ENCODE data around the gene TMED5. TPM values are rescaled to one million over a fixed set of nuclear protein-coding genes. Genes with fewer than 3 reads are reported as not detected.

The TMED5 gene
- polyA plus RNA-seq, 1 of the 3 experiments (the other 2 are of a cell fraction), result 24.2 TPM

DNA sequence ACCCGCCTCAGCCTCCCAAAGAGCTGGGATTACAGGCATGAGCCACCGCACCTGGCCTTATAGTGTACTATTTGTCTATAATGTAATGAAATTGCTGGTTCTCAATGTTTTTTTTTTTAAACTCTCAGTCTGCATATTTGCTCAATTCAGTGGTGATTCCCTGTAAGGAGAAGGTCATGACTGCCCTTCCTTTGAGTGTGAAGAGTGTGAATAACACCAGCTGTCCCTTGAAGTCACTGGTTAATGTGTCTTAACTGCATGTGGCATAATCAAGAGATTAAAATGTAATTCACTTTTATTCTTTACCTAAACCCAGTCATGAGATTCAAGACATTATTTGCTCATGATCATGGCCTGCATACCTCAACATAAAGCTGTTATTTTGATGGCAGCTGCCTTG, 70.6 kb downstream of the TMED5 start:
- no peaks in the 10 kb centered on the region; the same call in 1 of the 2 replicates for H4K20me1 ChIP-seq (ENCODE audit: insufficient read depth)
- DNase-seq, result no peak
- peaks cover 3 to 36% of the 10 kb centered on the region in 2 experiments for H3K36me3 ChIP-seq (replicated peaks in 1 of 2; ENCODE audit: control insufficient read depth in 1 of 2, insufficient read depth in 2 of 2, low read length in 1 of 2)
- H3K4me2 ChIP-seq, result no peak overlapping the region
- CTCF ChIA-PET, result interaction anchor here (1.0 kb wide), 1 partner anchor 16 kb away, joined by 4 read pairs; no protein-coding TSS in a partner anchor
- H3K27me3 ChIP-seq (ENCODE audit: insufficient read depth), result no peaks in the 10 kb centered on the region
- H3K9me3 ChIP-seq, result peaks cover 3% of the 10 kb centered on the region
- POLR2A ChIA-PET, result no interaction called here
- H3K4me1 ChIP-seq (ENCODE audit: control insufficient read depth in 1 of 2, insufficient read depth in 2 of 2, low read depth in 1 of 2, low read length in 1 of 2), result peaks cover 0 to 16% of the 10 kb centered on the region in 2 experiments; a peak in 2 of 4 replicates
- TF ChIP-seq, protein P1, sequence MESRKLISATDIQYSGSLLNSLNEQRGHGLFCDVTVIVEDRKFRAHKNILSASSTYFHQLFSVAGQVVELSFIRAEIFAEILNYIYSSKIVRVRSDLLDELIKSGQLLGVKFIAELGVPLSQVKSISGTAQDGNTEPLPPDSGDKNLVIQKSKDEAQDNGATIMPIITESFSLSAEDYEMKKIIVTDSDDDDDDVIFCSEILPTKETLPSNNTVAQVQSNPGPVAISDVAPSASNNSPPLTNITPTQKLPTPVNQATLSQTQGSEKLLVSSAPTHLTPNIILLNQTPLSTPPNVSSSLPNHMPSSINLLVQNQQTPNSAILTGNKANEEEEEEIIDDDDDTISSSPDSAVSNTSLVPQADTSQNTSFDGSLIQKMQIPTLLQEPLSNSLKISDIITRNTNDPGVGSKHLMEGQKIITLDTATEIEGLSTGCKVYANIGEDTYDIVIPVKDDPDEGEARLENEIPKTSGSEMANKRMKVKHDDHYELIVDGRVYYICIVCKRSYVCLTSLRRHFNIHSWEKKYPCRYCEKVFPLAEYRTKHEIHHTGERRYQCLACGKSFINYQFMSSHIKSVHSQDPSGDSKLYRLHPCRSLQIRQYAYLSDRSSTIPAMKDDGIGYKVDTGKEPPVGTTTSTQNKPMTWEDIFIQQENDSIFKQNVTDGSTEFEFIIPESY (IDR thresholded peaks at IDR 0.05; ENCODE audit: borderline replicate concordance, low read depth), result no peak
- TF ChIP-seq GATA2 (CRISPR knock-in tag; IDR thresholded peaks at IDR 0.05), result no peak
- TF ChIP-seq, protein P2, sequence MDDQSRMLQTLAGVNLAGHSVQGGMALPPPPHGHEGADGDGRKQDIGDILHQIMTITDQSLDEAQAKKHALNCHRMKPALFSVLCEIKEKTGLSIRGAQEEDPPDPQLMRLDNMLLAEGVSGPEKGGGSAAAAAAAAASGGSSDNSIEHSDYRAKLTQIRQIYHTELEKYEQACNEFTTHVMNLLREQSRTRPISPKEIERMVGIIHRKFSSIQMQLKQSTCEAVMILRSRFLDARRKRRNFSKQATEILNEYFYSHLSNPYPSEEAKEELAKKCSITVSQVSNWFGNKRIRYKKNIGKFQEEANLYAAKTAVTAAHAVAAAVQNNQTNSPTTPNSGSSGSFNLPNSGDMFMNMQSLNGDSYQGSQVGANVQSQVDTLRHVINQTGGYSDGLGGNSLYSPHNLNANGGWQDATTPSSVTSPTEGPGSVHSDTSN (IDR thresholded peaks at IDR 0.05), result no peak
- no peak for TF ChIP-seq RXRA (IDR thresholded peaks at IDR 0.05; ENCODE audit: borderline replicate concordance, low read depth)
- TF ChIP-seq POLR2AphosphoS5 (IDR thresholded peaks at IDR 0.05; ENCODE audit: low read depth, low read length), result no peak
- no peak for TF ChIP-seq ELF1 (IDR thresholded peaks at IDR 0.05)
- TF ChIP-seq YY1 (IDR thresholded peaks at IDR 0.05; ENCODE audit: low read depth), result no peak
- TF ChIP-seq SIN3A (IDR thresholded peaks at IDR 0.05; ENCODE audit: borderline replicate concordance, low read depth, low read length), result no peak
- no peak for TF ChIP-seq FOSL2 (IDR thresholded peaks at IDR 0.05; ENCODE audit: borderline replicate concordance, low read depth)
- TF ChIP-seq MXI1 (IDR thresholded peaks at IDR 0.05; ENCODE audit: low read depth, low read length), result no peak
- no peak for TF ChIP-seq CHD2 (IDR thresholded peaks at IDR 0.05; ENCODE audit: low read length, partially characterized antibody)
- peaks cover 4% of the 10 kb centered on the region for H3F3A ChIP-seq (replicated peaks; ENCODE audit: insufficient read depth)
- no peak overlapping the region for H3K4me3 ChIP-seq (ENCODE audit: low read depth in 2 of 2, low read length in 1 of 2)
- H3K9me2 ChIP-seq, result no peaks in the 10 kb centered on the region
- H3K27ac ChIP-seq (ENCODE audit: low read depth in 2 of 2, low read length in 1 of 2), result no peak overlapping the region
- H3K79me2 ChIP-seq (ENCODE audit: insufficient read depth), result peaks cover 100% of the 10 kb centered on the region
- no peak overlapping the region for H2AFZ ChIP-seq (ENCODE audit: low read depth)
- H3K9ac ChIP-seq, result no peak overlapping the region
- 100% methylated on average over 2 of the region's 2 CpGs for WGBS (ENCODE audit: low lambda C conversion rate)

DNA sequence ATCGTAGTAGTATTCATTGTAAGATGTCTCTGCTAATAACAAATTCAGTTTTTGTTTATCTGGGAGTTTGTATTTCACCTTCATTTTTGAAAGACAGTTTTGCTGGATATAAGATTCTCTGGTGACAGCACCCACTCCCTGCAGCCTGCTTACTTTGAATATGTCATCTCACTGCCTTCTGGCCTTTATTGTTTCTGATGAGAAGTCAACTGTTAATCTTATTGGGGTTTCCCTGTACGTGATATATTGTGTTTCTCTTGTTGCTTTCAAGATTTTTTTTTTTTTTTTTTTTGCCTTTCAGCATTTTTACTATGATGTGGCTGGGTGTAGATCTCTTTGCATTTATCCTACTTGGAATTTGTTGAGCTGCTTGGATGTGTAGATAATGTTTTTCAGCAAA, 71.9 kb downstream of the TMED5 start:
- H4K20me1 ChIP-seq (ENCODE audit: insufficient read depth), result no peaks in the 10 kb centered on the region; the same call in 1 of the 2 replicates

More for the DNA sequence above, 71.9 kb downstream of the TMED5 start:
- POLR2A ChIA-PET, result no interaction called here
- TF ChIP-seq POLR2AphosphoS5 (IDR thresholded peaks at IDR 0.05; ENCODE audit: low read depth, low read length) (no peak), YY1 (IDR thresholded peaks at IDR 0.05; ENCODE audit: low read depth) (no peak), RAD21 (IDR thresholded peaks at IDR 0.05; ENCODE audit: low read length) (no peak), FOXJ3 (CRISPR knock-in tag; IDR thresholded peaks at IDR 0.05) (no peak), EP300 (IDR thresholded peaks at IDR 0.05; ENCODE audit: borderline replicate concordance in 1 of 2, low read depth in 1 of 2, low read length in 1 of 2) (no peak), GABPA (IDR thresholded peaks at IDR 0.05; ENCODE audit: low read depth) (no peak), RFX5 (IDR thresholded peaks at IDR 0.05; ENCODE audit: low read length) (no peak)
- TF ChIP-seq, protein P3, sequence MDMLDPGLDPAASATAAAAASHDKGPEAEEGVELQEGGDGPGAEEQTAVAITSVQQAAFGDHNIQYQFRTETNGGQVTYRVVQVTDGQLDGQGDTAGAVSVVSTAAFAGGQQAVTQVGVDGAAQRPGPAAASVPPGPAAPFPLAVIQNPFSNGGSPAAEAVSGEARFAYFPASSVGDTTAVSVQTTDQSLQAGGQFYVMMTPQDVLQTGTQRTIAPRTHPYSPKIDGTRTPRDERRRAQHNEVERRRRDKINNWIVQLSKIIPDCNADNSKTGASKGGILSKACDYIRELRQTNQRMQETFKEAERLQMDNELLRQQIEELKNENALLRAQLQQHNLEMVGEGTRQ (IDR thresholded peaks at IDR 0.05; ENCODE audit: borderline replicate concordance, low read depth, low read length), result no peak
- TF ChIP-seq, protein P4, sequence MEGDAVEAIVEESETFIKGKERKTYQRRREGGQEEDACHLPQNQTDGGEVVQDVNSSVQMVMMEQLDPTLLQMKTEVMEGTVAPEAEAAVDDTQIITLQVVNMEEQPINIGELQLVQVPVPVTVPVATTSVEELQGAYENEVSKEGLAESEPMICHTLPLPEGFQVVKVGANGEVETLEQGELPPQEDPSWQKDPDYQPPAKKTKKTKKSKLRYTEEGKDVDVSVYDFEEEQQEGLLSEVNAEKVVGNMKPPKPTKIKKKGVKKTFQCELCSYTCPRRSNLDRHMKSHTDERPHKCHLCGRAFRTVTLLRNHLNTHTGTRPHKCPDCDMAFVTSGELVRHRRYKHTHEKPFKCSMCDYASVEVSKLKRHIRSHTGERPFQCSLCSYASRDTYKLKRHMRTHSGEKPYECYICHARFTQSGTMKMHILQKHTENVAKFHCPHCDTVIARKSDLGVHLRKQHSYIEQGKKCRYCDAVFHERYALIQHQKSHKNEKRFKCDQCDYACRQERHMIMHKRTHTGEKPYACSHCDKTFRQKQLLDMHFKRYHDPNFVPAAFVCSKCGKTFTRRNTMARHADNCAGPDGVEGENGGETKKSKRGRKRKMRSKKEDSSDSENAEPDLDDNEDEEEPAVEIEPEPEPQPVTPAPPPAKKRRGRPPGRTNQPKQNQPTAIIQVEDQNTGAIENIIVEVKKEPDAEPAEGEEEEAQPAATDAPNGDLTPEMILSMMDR (IDR thresholded peaks at IDR 0.05), result no peak
- TF ChIP-seq, protein P1 (IDR thresholded peaks at IDR 0.05; ENCODE audit: borderline replicate concordance, low read depth), result no peak
- DNase-seq, result no peak
- H3K27me3 ChIP-seq (ENCODE audit: insufficient read depth), result no peaks in the 10 kb centered on the region
- CTCF ChIA-PET, result no interaction called here
- no peak overlapping the region for H3K4me2 ChIP-seq
- peaks cover 0 to 16% of the 10 kb centered on the region in 2 experiments; a peak in 2 of 4 replicates for H3K4me1 ChIP-seq (ENCODE audit: control insufficient read depth in 1 of 2, insufficient read depth in 2 of 2, low read depth in 1 of 2, low read length in 1 of 2)
- H3K36me3 ChIP-seq (replicated peaks in 1 of 2; ENCODE audit: control insufficient read depth in 1 of 2, insufficient read depth in 2 of 2, low read length in 1 of 2), result peaks cover 0 to 45% of the 10 kb centered on the region in 2 experiments
- no peak overlapping the region for H2AFZ ChIP-seq (ENCODE audit: low read depth)
- no peak overlapping the region for H3K9ac ChIP-seq
- H3F3A ChIP-seq (replicated peaks; ENCODE audit: insufficient read depth), result peaks cover 4% of the 10 kb centered on the region
- no peak overlapping the region for H3K4me3 ChIP-seq (ENCODE audit: low read depth in 2 of 2, low read length in 1 of 2)
- H3K9me2 ChIP-seq, result no peaks in the 10 kb centered on the region
- peaks cover 3% of the 10 kb centered on the region for H3K9me3 ChIP-seq
- WGBS (ENCODE audit: low lambda C conversion rate), result 96% methylated on average over 2 of the region's 2 CpGs
- peaks cover 100% of the 10 kb centered on the region for H3K79me2 ChIP-seq (ENCODE audit: insufficient read depth)
- H3K27ac ChIP-seq (ENCODE audit: low read depth in 2 of 2, low read length in 1 of 2), result no peak overlapping the region
